Right renal pelvis (tissue), 4 donors: ENCODE results near the gene SLC51B. TPM values are rescaled to one million over a fixed set of nuclear protein-coding genes. Genes with fewer than 3 reads are reported as not detected.
"Not testable (repeated sequence)": the region's sequence is repeated elsewhere in the genome, so short reads cannot be mapped to it uniquely, and the experiment has no call there.

ENCODE experiments used
- DNase-seq, 4 donors: peaks; one replicate each; pipeline ENCODE4 v3.0.0-alpha.2; 2013; ENCODE audit warnings: low read depth in 4 of 4, low spot score in 3 of 4, missing footprints in 1 of 4
- polyA plus RNA-seq, 4 donors: library from polyadenylated mRNA; unstranded; fragments of 120-200 nt; gene quantifications; one replicate each; pipeline ENCODE4 v1.2.1, GENCODE V29; 2013; ENCODE audit not compliant: insufficient read length in 4 of 4

Gene SLC51B
- polyA plus RNA-seq, 4 donors: 10.8 to 11.7 (median 10.9) TPM

DNA sequence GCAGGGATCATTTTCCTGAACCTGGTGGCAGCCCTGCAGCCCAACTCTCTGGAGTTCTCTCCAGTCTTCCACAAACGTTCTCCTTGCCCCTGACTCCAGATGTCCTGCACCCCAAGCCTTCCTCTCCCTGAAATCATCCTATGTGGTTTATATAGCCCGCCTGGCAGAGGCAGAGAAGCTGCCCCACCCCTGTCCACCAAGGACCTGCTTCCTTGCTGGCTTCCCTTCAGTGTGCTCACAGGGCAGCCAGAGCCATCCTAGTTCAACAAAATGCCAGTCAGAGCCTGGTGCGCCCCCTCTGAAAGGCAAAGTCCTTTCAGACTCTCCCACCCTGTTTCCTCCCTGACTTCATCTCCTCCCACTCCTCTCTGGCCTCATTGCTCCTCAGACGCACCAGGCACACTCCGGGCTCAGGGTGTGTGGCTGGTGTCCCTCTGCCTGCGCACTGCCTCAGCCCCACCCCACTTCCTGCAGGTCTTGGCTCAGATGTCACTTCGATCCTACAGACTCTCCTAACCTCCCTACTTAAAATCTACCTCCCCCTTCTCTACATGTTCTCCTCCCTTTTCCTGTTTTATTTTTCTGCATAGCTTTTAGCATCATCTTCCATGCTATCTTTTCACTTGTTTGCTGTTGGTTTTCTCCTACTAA, 37.2 kb downstream of the SLC51B start:
- no peak for DNase-seq

GRCh38 chr15:65083262-65083701, 38.1 kb downstream of the SLC51B start:
- DNase-seq: peak in 2 of 4 donors; percentile 57

GRCh38 chr15:65084500-65085206, 39.5 kb downstream of the SLC51B start:
- no peak for DNase-seq

- DNase-seq: no peak
Observed at GRCh38 chr15:65085207-65085753, 40.1 kb downstream of the SLC51B start.

DNA sequence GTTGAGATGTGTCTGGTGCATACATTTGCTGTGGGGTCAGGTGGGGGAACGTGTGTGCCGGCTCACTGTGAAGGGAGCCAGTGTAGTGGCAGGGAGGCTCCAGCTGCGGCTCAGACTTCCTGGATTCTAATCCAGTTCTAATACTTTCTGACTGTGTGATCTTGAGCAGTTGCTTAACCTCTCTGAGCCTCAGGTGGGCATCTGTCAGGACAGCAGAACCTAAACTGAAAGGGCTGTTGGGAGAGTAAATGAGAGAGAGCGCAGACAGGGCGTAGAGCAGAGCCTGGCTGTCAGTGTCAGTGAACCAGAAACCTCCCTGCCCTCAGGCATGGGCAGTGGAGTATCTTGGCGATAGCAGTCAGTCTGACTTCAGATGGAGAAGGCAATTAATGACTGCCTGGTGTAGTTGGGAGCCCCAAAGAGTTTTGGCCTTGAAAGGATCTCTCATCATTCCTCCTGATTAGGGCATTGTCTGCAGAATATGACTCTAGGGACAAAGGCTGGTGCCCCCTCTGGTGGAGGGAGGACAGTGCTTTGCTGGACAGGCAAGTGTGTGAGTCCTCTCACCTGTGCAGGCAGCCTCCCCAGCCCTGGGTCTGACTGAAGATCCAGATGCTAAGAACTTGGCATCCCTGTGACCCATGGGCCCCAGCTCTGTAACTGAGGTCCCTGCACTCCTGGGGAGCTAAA, 40.9 kb downstream of the SLC51B start:
- no peak for DNase-seq

DNA sequence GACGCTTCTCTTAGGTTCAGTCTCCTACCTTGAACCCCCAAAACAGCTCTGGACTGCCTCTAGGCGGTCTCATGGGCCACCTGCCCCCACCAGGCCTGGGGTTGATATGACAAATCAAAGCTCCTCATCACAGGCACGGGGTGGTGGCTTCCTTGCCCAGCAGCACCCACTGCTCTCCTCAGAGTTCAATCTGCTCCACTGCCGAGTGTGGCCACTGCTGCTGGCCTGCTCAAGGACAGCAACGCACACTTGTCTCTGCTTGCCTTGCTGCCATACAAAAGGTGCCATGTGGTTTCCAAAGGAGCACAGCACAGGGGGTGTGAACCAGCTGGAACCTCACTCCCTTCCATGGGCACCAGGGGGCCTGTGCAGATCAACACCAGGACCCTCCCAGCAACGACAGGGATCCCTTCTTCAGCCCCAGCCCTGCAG, 41.5 kb downstream of the SLC51B start:
- no peak for DNase-seq

DNA sequence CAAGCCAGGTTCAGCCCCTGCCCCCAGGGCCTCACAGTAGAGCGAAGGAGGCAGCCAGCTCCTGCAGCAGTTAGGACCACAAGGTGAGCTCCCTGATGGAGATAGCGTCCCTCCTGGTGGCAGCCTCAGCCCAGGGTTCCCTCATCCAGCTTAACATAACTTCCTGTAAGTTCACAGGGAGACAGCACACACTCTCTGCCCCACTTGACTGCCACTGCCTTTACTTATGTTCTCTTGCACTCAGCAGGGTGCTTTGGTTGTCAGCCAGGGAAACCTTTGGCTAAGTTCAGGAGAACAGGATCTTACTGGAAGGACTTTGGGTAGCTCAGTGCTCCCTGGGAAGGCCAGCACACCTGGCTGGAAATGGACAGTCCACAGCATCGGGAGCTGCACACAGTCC, 42.2 kb downstream of the SLC51B start:
- DNase-seq: no peak

GRCh38 chr15:65087873-65088642, 42.9 kb downstream of the SLC51B start:
- DNase-seq: no peak

DNA sequence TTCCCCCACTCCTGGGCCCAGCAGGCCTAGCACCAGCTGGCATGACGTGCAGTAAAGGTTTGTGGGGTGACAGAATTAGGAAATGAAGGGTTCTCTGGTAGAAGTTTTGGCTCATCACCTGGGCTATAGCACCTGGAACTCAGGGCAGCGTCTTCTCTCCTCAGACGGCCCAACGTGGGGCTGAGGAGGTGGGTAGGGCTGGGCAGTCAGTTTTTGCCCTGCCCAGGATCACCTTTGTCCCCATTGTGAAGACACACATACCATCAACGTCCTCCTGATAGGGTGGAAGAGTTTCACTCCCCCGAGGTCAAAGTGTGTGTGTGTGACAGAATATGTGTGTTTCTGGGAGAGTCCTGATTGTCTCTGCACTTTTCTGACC, 43.4 kb downstream of the SLC51B start:
- no peak for DNase-seq

GRCh38 chr15:65089206-65089824, 44.1 kb downstream of the SLC51B start:
- DNase-seq: no peak

DNA sequence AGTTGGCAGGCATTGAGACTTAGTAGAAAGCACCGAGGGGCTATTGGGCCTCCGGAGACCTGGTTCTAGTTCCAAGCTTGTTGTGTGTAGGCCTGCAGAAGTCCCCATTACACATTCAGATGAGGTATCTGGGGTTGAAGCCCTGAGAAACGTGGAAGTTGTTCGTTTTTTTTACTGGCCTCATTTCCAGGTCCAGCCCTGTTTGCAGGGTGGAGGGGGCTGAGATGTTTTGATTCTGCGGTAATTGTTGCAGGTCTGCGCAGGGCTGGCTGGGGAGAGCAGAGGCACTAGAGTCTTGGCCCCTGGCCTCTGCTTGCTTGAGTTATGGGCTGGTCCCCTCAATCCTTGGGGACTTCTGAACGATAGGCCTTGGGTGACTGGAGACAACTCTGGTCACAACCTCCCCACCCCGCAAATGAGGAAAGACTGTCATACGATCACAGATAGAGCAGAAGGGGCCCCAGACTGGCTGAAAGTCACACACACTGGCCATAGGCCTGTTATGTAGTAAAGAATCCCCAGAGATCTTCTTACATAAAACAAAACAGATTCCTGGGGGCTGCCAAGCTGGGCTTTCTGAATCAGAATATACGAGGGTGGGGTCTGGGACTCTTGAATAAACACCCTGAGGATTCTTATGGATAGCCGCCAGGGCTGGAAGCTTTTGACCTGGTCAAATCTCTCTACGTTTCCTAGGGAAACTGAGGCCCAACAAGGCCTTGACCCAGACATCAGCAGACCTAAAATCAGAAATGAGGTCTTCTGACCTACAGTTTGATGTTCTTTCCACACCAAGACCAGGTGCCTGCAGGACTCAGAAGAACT, 47.0 kb downstream of the SLC51B start:
- no peak for DNase-seq

DNA sequence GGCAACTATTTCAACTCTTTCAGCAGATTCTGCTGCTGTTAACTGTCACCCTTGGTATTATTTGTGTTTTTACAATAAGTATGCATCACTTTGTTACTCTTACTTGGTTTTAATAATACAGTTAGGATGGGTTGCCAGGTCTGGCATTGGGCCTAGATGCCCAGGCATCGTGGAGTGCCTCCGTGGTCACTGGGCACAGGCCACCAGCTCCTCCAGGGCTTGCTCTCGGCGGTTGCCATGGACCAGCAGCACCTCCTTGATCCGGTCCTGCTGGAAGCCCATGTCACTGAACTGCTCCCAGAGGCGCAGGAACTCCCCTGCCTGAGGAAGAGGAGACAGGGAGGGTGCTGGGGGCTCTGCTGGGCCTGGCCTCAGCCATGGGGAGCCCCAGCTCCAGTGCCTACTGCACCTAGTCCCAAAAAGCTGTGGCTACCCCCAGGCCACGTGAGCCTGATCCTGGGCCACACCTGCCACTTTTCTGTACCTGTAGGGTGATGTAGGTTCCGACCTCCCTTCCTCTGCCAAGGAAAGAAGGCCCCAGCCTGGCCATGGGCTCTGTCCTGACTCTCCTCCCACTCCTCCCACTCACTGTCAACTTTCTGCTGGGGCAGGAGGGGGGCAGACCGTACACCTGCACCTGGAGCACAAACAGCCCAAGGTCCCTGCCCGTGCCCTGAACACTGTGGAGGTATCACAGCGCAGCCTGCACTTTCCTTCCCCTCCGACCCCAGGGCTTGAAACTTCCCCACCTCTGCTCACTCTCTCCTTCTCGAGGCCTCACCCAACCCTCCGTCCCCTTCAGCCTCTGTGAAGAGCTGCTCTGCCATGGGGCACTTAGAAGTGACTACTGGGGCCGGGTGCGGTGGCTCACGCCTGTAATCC, 48.0 kb downstream of the SLC51B start:
- no peak for DNase-seq

DNA sequence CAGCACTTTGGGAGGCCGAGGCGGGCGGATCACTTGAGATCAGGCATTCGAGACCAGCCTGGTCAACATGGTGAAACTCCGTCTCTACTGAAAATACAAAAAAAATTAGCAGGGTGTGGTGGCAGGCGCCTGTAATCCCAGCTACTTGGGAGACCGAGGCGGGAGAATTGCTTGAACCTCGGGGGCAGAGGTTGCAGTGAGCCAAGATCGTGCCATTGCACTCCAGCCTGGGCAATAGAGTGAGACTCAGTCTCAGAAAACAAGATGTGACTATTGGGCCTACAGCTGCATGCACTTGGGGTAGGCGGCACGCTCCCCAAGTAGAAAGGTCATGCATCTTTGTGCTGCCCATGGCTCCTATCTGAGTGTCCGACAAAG, 48.6 kb downstream of the SLC51B start:
- DNase-seq: not testable (repeated sequence)

GRCh38 chr15:65094294-65094995, 49.3 kb downstream of the SLC51B start:
- no peak for DNase-seq

GRCh38 chr15:65095011-65095746, 50.0 kb downstream of the SLC51B start:
- DNase-seq: no peak

GRCh38 chr15:65095747-65096104, 50.5 kb downstream of the SLC51B start:
- DNase-seq: no peak
